Neural cell (in vitro differentiated cells): ENCODE measurements around the gene FARP1.

Source experiments
- CTCF ChIP-seq: fragments of 450-650 bp; IDR thresholded peaks from 2 replicates; pipeline ENCODE4 v1.5.1; 2014; ENCODE audit warnings: antibody characterized with exemption, mild to moderate bottlenecking, moderate library complexity; ENCODE audit not compliant: poor library complexity, severe bottlenecking
- EP300 ChIP-seq: fragments of 450-650 bp; conservative IDR thresholded peaks from 2 replicates; pipeline ENCODE4 v1.6.1; 2014; ENCODE audit warnings: antibody characterized with exemption, mild to moderate bottlenecking, moderate library complexity; ENCODE audit not compliant: poor library complexity, severe bottlenecking
- EZH2 ChIP-seq: fragments of 200-600, 300-800 bp; shearing (Covaris generic), sonication (generic); IDR thresholded peaks from 2 replicates; pipeline ENCODE4 v1.6.1; 2014; ENCODE audit warnings: antibody characterized with exemption, low read length, borderline replicate concordance, mild to moderate bottlenecking; ENCODE audit not compliant: insufficient read depth, poor library complexity, severe bottlenecking
- MXI1 ChIP-seq: fragments of 450-650 bp; conservative IDR thresholded peaks from 2 replicates; pipeline ENCODE4 v1.6.1; 2014; ENCODE audit warnings: antibody characterized with exemption, mild to moderate bottlenecking; ENCODE audit not compliant: poor library complexity, severe bottlenecking

- no peak for TF ChIP-seq EP300
- TF ChIP-seq CTCF: no peak
- no peak for TF ChIP-seq MXI1
- no peak for TF ChIP-seq EZH2
Measured at GRCh38 chr13:98326291-98326690, 183.4 kb downstream of the FARP1 start.
